Measurements from ENCODE around the gene SYT9.

DNA sequence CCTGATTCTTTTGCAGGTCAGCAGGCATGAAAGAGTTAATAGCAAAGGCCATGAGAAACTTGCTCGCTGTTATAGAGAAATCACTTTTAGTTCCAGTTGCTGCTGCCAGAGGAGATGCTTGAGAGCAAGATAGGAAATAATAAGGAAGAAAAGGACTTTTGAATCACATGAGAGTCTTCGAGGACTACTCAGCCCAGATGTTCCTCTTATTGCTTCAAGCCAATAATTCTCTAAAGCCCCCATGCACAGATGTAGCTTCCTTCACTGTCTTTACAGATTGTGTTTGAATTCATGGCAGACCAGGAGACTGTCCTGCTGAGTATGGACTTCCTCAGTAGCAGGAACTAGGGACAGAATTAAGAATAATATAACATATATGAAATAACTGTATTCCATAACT lies 183.5 kb downstream of the SYT9 start:
- TF ChIP-seq, protein P1, sequence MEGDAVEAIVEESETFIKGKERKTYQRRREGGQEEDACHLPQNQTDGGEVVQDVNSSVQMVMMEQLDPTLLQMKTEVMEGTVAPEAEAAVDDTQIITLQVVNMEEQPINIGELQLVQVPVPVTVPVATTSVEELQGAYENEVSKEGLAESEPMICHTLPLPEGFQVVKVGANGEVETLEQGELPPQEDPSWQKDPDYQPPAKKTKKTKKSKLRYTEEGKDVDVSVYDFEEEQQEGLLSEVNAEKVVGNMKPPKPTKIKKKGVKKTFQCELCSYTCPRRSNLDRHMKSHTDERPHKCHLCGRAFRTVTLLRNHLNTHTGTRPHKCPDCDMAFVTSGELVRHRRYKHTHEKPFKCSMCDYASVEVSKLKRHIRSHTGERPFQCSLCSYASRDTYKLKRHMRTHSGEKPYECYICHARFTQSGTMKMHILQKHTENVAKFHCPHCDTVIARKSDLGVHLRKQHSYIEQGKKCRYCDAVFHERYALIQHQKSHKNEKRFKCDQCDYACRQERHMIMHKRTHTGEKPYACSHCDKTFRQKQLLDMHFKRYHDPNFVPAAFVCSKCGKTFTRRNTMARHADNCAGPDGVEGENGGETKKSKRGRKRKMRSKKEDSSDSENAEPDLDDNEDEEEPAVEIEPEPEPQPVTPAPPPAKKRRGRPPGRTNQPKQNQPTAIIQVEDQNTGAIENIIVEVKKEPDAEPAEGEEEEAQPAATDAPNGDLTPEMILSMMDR (IDR thresholded peaks at IDR 0.05), result no peak
- no peak for TF ChIP-seq EP300 (IDR thresholded peaks at IDR 0.05; ENCODE audit: low read depth)
- TF ChIP-seq POLR2A (IDR thresholded peaks at IDR 0.05), result no peak
- no peak for TF ChIP-seq POLR2AphosphoS5 (IDR thresholded peaks at IDR 0.05)
